SKM-1 (cell line): Measurements from ENCODE around the gene DLG3.

Source experiments
- DNase-seq: peaks from one replicate; lab custom pipeline; 2025; ENCODE audit not compliant: unreplicated experiment; lab: John Stamatoyannopoulos, UW

The DLG3 gene

DNA sequence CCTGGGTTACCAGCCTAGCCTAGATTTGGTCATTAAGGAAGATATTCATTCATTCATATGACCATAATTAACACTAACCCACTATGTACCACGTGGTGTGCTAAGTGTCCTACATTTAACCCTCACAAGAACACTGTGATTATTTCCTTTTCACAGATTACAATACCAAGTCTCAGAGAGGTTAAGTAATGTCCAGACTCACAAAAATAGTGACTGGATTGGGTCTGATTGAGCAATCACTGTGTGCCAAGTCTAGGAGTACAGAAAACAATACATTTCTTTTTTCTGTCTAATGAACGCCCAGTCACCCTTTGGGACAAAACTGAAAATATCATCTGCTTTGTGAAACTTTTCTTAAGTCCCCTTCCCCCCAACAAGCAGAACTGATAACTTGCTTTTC lies 7.6 kb upstream of the DLG3 start:
- no peak for DNase-seq

DNA sequence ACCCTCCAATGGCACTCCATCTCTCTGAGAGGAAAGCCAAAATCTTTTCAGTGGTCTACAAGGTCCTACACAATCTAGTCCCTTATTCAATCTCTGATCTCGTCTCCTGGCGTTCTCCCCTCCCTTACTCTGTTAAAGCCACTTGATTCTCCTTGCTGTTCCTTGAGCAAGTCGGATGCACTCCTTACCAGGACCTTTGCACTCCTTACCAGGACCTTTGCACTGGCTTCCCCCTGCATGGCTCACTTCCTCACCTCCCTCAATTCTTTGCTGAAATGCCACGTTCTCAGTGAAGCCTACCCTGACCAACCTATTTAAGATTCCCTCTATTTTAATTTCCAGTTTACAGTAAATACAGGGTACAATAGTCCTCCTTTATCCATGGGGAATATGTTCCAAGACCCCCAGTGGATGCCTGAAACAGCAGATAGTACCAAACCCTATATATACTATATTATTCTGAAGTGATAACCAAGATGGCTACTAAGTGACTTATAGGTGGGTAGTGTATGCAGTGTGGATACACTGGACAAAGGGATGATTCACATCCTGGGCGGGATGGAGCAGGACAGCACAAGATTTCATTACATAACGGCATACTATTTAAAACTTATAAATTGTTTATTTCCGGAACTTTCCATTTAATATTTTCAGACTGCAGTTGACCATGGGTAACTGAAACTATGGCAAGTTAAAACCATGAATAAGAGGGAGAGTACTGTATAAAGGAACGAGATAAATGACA lies 6.5 kb upstream of the DLG3 start:
- DNase-seq = no peak

DNA sequence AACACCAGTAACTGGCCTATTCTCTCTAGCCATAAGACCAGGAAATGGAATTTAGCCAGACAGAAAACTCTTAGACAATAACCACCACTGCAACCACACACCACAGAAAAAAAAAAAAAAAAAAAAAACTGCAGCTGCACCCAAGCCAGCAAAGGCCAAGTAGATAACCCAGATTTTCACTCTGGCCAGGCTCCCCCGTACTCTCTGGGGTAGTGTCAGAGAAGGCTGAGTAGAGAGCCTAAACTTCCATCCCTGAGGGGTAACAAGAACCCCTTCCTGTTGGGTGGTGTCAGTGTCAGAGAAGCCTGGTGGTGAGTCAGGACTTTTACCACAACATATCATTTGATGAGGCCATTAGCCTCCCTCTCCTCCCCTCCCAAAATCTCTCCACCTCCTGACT lies 5.6 kb upstream of the DLG3 start:
- no peak for DNase-seq

DNA sequence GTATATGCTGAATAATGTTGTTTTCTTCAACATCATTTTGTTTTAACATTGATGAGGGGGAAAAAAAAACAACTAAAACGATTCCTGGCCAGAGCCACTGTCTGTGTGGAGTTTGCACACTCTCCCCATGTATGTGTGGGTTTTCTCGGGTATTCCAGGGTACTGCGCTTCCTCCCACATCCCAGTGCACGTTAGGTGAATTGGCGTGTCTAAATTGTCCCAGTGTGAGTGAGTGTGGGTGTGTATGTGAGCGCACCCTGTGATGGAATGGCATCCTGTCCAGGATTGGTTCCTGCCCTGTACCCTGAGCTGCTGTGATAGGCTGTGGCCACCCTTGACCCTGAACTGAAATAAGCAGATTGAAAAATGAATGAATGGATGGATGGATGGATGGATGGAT lies 2.4 kb upstream of the DLG3 start:
- DNase-seq = no peak

DNA sequence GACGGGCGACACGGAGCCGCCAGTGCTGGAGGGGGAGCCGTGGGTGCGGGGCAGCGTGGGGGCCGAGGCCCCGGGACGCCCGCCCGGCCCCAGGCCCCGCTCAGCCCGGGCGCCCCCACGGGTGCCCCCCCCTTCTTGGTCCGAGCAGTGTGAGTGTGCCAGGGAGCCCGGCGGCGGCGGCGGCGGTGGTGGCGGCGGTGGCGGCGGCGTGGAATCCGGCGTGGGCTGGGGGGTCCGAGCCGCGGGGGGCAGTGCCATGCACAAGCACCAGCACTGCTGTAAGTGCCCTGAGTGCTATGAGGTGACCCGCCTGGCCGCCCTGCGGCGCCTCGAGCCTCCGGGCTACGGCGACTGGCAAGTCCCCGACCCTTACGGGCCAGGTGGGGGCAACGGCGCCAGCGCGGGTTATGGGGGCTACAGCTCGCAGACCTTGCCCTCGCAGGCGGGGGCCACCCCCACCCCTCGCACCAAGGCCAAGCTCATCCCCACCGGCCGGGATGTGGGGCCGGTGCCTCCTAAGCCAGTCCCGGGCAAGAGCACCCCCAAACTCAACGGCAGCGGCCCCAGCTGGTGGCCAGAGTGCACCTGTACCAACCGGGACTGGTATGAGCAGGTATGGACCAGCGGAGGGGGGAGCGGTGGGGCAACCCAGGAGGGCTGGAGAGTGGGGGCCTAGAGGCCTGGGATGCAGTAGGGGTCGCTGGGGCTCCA lies 466 bp downstream of the DLG3 start:
- no peak for DNase-seq

DNA sequence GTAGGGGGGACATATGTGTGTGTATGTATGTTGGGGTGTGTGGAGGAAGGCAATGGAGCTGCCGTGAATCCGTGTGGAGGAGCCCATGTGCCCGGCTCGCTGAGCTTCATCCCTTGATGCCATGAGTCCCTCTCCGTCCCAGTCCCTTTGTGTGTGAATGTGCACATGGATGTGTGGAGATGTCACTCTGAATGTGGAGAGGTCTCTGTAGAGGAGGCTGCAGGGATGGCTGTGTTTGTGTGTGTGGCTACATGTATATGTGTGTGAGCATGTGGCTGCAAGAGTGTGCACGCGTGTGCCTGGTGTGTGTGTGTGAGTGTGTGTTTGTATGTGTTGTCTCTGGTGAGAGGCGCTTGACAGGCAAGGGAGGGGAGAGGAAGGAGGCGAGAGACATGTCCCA lies 1.3 kb downstream of the DLG3 start:
- DNase-seq = no peak

DNA sequence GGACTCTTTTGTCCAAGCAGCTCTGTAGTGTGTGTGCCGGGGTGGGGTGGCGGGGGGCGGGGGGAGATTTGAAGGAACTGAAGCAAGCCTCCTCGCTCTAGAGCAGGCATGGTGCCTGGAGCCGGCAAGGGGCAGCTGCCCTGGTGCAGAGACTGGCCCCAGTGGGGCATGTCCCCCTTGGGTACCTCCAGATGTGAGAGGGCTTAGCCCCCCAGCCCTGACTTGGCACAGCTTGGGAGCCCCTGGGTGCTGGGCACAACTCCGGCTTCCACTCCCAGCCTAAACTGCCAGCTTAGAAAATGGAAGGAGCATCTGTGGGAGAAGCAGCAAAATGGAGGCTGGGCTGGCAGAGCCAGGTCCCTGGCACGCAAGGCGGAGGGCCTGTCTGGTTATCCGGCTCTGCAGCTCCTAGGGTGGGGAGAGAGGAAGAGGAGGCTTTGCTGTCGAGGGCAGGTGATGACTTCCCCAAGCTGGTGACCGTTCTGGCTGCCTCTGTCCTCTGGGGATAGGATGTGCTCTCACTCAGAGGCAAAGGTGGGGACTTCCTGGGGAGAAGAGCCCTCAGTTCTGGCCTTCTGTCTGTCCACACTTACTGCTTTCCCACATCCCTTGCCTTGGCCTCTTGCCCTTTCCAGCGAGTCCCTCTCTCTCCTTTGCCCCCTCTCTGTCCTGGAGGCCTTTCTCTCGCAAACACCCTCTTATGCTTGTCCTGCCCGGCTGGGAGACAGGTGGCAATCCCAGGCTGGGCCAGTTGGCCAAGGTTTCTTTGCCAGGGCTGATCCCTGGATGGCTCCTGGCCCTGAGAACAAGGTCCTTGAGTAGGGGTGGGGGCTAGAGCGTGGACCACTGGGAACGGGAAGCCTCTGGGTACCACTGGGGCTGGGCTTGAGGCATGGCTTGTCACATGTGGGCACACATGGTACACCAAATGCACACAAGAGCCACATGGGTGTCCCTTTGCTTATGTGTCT lies 2.0 kb downstream of the DLG3 start:
- no peak for DNase-seq

DNA sequence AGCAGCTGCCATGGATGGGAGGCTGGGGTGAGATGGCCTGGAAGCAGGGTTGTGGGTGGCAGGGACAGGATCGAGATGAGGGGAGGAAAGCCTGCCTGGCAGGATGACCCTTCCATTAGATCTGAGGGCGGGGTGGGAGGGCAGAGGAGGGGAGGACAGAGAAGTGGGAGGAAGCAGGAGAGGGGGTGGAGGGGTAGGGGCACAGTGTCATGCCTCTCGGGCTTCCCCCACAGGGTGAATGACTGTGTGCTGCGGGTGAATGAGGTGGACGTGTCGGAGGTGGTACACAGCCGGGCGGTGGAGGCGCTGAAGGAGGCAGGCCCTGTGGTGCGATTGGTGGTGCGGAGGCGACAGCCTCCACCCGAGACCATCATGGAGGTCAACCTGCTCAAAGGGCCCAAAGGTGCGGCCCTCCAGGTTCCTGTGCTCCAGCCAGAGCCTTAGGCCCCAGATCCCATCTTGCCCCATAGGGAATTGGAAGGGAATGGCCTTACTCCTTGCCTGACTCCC lies 4.9 kb downstream of the DLG3 start:
- DNase-seq = no peak

DNA sequence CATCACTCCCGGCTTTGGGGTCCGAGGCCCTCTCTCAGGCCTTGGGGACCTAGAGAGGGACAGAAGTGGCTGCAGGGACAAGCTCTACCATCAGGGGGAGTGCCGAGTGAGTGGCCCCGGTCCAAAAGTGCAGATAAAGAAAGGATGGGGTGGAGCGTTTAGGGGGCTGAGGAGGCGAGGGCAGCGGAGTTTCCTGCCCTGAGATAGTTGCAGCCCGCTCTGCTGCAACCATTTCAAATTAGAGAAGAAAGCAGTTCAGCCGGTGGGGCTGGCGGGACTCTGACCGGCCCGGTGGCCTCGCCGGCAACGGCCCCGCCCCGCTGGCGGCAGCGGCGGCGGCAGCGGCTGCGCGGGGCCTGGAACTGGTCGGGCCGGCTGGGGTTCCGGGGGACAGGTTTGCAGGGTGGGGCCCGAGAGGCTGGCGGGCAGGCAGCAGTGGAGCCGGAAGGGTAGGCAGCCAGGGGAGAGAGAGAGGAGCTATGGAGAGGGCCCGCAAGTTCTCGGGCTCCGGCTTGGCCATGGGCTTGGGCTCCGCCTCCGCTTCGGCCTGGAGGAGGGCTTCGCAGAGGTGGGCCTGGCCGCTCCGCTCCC lies 7.6 kb downstream of the DLG3 start:
- DNase-seq = no peak

DNA sequence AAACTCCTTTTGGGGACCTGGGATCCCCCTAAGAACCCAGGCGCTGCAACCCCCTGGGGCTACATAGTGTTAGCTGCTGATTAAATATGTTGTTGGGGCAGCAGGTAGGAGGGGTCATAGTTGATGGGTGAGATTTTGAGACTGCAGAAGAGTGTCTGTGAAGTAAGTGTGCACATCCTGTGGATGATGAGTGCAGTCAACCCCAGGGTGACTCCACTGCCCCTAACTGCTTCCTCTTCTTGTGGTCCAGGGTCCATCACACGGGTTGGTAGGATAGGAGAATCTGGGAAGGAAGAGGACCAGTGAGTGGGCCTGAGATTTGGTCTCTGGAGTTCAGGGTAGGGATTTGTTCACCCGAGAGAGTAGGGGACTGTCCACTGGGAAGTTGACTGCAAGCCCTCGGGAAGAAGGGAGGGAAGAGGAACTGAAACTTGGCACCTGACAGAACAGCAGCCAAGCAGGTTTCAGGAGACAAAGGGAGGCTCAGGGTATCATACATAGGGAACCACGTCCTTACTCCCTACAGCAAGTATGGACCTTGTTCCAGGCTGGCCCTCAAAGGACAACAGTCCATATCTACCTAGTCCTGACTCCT lies 8.5 kb downstream of the DLG3 start:
- DNase-seq = no peak

DNA sequence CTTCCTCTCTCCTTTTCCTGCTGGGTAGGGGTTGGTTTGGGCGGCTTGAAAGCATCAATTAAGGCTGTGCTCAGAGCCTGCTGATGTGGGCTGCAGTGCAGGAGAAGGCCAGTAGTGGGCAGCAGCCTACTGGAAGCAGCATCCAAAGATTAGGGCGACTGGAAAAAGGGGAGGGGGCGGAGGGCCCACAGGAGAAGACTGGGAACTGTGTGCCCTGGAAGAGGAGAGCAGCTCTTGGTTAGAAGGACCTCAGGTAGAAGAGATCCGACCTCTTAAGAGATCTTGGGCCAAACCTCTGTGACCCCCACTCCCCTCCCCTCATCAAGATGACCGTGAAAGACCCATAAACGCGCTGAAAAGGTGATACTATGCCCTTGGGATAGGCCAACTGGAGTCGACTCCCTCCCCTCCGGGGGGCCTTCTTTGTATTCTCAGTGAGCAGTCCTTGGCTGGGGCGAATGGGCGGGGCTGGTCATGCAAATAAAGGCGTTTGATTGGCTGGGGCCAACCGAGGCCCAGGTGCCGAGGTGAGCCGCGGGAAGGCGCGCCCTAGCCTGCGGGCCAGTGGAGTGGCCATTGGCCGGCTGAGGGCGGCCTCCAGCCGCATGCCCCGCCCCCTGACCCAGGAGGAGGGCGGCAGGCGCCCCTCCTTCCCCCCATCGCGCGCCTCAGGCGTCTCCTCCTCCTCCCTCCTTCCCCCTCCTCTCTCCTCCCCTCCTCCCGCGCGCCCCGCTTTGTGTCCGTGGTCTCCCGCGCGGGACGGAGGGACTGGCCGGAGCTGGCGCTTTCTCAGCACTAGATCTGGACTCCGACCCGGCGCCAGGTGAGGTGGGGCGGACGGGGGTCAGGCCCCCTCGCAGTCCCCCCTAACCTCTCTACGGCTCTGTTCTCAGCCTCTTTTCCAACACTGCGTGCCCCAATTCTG lies 10.1 kb downstream of the DLG3 start:
- no peak for DNase-seq

DNA sequence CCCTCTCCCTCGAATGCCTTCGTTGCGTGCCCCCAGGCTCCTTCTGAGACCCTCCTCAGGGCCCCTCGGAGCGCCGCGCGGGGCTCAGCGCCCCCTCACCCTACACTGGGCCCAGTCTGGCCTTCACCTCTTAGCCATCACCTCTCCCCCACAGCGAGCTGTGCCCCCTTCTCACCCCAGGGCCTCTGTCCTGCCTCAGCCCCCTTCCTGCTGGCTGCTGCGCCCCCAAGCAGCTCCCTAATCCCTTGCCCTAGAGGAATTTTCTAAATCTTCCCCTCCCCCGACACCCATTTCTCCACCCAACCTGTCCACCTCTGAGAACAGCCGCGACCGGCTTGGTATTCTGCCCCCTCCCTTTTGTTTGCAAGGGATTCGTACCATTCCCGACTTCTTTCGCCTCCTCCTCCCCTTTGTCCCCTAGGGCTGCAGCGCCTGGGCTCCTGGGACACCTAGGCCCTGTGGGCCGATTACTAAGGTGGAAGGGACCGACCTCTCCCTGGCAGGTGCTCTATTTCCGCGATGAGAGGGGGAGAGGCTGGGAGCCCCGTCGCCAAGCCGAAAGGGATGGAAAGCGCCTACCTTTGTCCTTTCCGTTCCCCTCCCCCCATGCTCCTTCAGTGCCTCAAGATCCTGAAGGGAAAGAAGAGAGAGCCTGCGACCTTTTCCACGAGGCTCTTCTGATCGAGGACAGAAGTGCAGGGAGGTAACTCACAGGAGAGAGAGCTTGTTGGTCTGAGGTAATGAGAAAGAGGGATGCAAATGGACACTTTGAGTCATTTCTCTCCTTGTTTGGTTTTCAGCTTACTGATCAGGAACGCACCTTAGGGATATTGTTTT lies 10.9 kb downstream of the DLG3 start:
- DNase-seq = no peak

DNA sequence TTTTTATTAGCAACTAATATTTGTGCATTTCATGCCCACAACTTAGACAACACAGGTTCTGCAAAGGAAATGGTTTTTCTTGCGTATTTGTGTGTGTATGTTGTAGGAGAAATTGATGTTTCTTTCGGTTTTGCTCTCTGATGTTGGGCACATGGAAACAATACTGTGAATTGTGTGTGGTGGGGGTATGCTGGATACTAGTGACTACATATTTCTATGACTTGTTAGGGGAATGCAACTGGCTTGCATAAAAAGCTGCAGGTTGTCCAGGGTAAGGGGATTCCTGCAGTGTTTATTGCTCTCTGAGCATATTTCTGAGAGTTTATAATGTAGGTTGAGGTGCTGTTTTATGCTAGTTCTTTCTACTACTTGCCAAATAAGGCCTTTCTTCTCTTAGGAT lies 11.6 kb downstream of the DLG3 start:
- DNase-seq = no peak

DNA sequence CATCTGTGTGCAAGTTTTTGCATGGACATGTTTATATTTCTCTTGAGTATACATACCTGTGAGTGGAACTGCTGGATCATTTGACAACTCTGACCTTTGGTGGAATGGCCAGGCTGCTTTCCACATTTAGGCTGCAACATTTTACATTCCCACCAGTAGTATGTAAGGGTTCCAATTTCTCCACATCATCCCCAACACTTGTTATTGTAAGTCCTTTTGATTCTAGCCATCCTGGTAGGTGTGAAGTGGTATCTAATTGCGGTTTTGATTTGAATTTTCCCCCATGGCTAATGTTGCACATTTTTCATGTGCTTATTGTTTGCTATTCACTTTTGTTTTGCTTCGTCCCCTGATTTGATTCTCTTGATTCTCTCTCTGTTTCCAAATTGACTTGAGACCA lies 16.4 kb downstream of the DLG3 start:
- DNase-seq = no peak

DNA sequence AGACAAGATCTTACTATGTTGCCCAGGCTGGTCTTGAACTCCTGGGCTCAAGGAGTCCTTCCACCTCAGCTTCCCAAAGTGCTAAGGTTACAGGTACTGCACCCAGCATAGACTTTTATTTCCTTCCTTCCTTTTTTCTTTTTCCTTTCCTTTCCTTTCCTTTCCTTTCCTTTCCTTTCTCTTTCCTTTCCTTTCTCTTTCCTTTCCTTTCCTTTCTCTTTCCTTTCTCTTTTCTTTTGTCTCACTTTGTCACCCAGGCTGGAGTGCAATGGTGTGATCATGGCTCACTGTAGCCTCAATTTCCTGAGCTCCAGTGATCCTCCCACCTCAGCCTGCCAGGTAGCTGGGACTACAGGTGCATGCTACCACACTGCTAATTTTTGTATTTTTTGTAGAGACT lies 19.4 kb downstream of the DLG3 start:
- no peak for DNase-seq

DNA sequence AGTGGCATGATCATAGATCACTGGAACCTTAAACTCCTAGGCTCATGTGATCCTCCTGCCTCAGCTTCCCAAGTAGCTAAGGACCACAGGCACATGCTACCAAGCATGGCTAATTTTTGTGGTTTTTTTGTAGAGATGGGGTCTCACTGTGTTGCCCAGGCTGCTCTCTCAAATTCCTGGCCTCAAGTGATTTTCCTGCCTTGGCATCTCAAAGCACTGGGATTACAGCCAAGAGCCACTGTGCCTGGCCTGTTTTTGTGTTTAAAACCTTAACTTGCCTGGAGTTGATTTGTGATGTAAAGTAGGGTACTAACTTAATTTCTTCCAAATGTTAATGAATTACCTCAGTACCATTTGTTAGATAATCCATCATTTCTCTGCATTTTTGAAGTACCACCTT lies 22.3 kb downstream of the DLG3 start:
- DNase-seq = no peak

DNA sequence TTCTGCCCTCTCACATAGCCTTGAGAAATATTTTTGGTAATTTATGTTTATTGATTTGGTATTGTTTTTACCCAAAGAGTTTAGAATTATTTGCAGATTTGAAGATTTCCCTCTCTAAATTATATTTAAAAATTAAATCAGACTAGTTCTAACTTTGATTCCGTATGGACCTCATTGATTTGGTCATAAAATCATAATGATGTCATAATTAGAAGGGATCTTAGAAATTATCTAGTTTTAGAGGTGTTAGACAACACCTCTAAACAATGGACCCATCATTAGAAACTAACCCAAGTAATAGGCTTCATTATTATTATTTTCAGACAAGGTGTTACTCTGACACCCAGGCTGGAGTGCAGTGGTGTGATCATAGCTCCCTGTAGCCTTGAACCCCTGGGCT lies 24.1 kb downstream of the DLG3 start:
- DNase-seq = no peak

DNA sequence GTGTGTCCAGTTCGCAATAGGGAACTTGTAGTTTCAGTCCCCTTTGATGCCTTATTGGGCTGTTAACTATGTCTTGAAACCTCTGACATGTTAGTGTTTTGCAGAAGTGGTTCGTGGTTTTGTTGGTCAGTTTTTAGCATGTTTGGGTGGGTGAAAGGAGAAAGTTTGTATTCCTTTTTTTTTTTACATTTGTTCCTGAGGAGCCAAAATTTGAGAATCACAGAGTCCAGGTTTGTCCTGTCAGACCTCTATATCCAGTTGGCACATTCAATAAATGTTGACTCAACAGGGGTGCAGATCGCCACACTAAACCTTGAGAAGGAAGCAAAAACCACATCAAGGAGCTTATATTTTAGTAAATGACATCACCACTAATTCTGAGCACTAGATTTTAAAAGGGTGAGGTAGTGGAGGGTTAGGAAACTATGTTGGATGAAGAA lies 26.2 kb downstream of the DLG3 start:
- no peak for DNase-seq
